T-helper 1 cell treated with Interleukin-12 subunit alpha and Interleukin-12 subunit beta and Interleukin-4 antibody, amounts not matched to agents 30 ng/mL and 1 ng/mL, for 36 hours (primary cell): ENCODE results near the gene NPAT. TPM values are rescaled to one million over a fixed set of nuclear protein-coding genes. Genes with fewer than 3 reads are reported as not detected.

Experiments
- intact Hi-C: fragments of 100-400 bp; cut with micrococcal nuclease; formaldehyde crosslinking; loops from one replicate; pipeline ENCODE4 v1.15.1; 2024
- total RNA-seq: library from RNA; stranded (reverse); gene quantifications from 2 replicates; pipeline ENCODE4 v1.2.3, GENCODE V29; 2022

NPAT gene
- total RNA-seq: 33.1 and 35.3 TPM in 2 replicates

DNA sequence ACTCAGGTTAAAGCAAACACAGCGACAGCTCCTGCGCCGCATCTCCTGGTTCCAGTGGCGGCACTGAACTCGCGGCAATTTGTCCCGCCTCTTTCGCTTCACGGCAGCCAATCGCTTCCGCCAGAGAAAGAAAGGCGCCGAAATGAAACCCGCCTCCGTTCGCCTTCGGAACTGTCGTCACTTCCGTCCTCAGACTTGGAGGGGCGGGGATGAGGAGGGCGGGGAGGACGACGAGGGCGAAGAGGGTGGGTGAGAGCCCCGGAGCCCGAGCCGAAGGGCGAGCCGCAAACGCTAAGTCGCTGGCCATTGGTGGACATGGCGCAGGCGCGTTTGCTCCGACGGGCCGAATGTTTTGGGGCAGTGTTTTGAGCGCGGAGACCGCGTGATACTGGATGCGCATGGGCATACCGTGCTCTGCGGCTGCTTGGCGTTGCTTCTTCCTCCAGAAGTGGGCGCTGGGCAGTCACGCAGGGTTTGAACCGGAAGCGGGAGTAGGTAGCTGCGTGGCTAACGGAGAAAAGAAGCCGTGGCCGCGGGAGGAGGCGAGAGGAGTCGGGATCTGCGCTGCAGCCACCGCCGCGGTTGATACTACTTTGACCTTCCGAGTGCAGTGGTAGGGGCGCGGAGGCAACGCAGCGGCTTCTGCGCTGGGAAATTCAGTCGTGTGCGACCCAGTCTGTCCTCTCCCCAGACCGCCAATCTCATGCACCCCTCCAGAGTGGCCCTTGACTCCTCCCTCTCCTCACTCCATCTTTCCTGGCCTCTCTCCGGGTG lies at the start of gene NPAT, which contains the start of gene ATM:
Gene NPAT (minus strand): TSS at position 65 of the 774 bp plus-strand sequence. CDS start 102 bp downstream, outside the sequence.
Gene ATM (plus strand): TSS at position 494 of the 774 bp plus-strand sequence. CDS start 4,558 bp downstream, outside the sequence.
- intact Hi-C loops: loop anchor here (1.0 to 10.0 kb wide), 15 partner anchors 22 to 765 kb away; partner anchors contain the start of genes ACAT1, ALKBH8, C11orf65 and CWF19L2

DNA sequence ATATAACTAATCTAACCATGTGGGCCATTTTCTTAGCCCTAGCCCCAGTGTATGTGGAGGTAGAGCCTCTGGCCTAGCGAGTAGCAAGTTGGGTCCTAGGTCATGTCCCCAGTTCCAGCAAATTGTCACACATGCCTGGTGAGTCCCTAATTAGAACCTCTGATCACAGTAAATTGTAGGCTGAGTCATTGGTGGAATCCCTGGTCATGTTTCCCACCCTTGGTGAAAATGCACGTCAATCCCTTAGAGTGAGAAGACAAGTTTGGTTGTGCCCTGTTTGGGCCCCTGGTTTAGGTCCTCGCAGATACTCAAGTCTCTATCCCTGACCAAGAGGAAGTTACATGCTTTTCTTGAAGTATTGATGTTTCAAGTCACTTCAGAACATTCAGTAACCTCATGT lies 47.1 kb upstream of the NPAT start:
- intact Hi-C loops: no loop called here

DNA sequence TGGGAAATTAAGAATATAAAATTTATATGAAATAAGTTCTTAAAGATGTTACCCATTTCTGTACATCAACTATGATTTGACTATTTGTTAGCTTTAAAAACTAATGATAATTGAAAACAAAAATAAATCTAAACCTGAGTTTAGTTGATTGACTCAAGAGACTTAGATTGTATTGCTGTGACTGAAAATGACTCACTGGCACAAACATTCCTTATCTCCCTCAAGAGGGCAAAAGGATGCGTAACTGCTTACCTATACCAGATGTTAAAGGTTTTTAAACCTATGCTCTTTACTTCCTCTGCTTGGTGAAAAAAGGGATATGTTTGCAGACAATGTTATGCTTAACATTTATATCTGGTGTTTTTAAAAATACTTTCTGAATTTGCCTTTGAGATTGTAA lies 30.7 kb upstream of the NPAT start:
- intact Hi-C loops: no loop called here

DNA sequence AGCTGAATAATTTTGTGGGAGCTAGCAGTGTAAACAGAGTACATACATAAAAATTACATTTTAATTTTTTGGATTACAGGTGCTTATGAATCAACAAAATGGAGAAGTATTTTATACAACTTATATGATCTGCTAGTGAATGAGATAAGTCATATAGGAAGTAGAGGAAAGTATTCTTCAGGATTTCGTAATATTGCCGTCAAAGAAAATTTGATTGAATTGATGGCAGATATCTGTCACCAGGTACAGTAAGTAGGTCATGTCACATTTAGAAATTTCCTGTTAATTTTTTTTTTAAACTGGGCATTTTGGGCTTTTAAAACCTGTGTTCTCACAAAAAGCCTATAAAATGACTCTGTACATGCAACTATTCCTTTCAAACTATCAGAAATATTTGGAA lies 24.4 kb upstream of the NPAT start:
- intact Hi-C loops: no loop called here

DNA sequence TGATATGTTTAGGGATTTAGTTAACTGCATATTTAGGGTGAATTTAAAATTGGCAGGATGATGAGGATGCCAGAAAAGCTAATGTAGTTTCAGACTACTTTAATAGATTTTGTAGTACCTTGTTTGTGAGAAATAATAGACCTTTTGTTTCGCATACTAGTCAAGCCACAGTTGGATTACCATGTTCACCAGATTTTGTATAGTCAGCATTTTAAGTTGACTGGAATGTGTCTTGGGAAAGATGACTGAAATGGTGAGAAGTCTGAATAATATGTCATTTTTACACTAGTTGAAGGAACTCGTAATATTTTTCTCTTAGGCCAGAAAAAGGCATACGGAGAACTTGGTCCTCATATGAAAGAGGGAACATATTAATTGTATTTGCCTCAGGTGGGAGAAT lies 23.9 kb upstream of the NPAT start:
- intact Hi-C loops: no loop called here

DNA sequence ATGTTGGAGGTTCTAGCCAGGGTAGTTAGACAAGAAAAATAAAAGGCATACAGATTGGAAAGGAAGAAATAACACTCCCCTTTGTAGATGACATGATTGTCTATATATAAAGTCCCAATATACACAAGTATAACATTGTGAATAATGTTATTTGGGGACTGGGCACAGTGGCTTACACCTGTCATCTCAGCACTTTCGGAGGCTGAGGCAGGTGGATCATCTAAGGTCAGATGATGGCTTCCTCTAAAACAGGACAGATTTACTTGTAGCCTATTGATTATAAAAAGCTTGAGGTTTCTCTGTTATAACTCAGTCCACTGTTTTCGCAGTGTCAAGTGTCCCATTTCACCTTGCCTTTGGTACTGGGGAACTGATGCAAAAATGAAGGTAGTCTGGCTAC lies 20.0 kb upstream of the NPAT start:
- intact Hi-C loops: loop anchor here (2.0 kb wide), 1 partner anchor 90 kb away; no protein-coding TSS in a partner anchor

DNA sequence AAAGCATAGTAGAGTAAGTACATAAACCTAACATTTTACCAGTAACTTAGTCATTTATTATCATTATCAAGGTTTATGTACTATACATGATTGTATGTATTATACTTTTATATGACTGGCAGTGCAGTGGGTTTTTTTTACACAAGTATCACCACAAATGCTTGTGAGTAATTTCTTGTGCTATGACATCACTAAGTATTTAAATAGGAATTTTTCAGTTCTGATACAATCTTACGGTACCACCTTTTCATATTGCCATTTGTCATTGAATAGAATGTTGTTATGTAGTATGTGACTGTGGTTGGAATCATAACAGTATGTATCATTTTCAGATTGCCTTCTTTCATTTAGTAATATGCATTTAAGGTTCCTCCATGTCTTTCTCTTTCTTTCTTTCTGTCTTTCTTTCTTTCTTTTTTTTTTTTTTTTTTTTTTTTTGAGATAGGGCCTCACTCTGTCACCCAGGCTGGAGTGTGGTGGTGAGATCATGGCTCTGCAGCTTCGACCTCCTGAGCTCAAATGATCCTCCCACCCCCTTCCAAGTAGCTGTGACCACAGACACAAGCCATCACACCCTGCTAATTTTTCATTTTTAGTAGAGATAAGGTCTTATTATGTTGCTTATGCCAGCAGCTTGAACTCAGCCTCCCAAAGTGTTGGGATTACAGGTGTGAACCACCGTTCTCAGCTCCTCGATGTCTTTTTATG lies 19.0 kb upstream of the NPAT start:
- intact Hi-C loops: loop anchor here (2.0 kb wide), 1 partner anchor 91 kb away; no protein-coding TSS in a partner anchor

DNA sequence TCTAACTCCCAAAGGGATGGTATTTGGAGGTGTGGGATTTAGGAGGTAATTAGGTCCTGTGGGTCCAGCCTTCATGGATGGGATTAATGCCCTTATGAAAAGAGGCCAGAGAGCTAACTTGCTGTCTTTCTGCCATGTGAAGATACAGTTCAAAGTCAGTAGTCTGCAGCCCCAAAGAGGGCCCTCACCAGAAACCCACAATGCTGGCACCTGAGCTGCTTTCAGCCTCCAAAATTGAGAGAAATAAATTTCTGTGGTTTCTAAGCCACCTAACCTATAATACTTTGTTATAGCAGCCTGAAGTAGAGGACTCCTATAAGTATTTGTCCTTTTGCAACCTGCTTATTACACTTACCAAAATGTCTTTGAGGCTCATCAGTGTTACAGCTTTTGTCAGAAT lies 16.6 kb upstream of the NPAT start:
- intact Hi-C loops: loop anchor here (5.0 kb wide), 4 partner anchors 258 to 782 kb away; partner anchors contain the start of genes CWF19L2, EXPH5, POGLUT3 and SLC35F2

DNA sequence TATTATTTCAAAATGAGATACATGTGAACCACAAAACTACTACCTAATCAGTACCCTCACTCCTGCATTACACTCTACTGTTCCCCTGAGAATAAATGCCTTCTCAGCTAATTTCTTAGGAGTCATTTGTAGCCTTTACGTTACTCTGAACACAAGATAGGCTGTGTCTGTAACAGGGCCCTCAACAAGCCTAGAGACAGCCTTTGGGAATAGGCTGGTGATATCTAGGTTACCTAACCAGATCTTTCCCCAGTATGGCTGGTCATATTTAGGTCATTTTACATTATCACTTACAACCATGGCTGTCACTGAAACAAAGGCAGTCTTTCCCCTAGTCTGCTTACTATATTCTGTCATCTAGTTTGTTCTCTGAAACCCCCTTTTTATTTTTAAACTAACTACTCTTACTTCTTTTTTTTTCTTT lies 14.6 kb upstream of the NPAT start:
- intact Hi-C loops: loop anchor here (5.0 kb wide), 4 partner anchors 260 to 780 kb away; partner anchors contain the start of genes CWF19L2, EXPH5, POGLUT3 and SLC35F2

DNA sequence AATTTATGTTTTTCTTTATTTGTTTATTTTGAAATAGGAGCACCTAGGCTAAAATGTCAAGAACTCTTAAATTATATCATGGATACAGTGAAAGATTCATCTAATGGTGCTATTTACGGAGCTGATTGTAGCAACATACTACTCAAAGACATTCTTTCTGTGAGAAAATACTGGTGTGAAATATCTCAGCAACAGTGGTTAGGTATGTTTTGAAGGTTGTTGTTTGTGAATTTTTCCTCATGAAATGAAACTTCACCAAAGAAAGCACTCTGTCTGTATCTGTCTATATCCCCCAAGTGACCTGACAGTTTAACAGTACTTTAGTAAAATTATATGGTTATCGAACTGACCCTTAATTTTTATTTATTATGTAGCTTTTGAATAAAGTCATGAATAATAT lies 13.2 kb upstream of the NPAT start:
- intact Hi-C loops: loop anchor here (1.0 to 5.0 kb wide), 10 partner anchors 10 to 778 kb away; partner anchors contain the start of genes ACAT1, C11orf65, CWF19L2 and EXPH5

DNA sequence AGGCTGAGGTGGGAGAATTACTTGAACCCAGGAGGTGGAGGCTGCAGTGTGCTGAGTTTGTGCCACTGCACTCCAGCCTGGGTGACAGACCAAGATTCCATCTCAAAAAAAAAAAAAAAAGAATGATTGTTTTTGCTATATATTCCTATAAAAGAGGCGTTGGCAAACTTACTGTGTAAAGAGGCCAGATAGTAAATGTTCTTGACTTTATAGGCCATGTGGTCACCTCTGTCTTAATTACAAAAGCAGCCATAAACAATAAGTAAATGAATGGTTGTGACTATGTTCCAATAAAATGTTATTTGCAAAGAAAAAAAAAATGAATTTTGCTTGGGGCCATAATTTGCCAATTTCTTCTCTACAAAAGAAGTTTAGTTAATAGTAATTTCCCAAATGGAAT lies 12.8 kb upstream of the NPAT start:
- intact Hi-C loops: loop anchor here (5.0 kb wide), 4 partner anchors 262 to 778 kb away; partner anchors contain the start of genes CWF19L2, EXPH5, POGLUT3 and SLC35F2

DNA sequence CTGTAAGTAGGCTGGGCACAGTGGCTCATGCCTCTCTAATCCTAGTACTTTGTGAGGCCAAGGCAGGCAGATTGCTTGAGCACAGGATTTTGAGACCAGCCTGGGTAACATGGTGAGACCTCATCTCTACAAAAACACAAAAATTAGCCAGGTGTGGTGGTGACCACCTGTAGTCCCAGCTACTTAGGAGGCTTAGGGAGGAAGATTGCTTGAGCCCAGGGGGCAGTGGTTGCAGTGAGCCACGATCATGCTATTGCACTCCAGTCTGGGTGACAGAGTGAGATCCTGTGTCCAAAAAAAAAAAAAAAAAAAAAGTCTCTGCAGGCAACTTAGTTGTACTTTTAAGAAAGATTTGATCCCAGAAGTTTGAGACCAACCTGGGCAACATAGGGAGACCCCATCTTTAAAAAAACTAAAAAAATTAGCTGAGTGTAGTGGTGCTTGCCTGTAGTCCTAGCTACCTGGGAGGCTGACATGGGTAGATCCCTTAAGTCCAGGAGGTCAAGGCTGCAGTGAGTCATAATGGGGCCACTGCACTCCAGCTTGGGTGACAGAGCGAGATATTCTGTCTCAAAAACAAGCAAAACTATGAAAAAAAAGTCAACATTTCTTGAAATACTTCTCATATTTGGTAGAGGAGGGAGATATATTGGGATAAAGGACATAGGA lies 11.0 kb upstream of the NPAT start:
- intact Hi-C loops: no loop called here

DNA sequence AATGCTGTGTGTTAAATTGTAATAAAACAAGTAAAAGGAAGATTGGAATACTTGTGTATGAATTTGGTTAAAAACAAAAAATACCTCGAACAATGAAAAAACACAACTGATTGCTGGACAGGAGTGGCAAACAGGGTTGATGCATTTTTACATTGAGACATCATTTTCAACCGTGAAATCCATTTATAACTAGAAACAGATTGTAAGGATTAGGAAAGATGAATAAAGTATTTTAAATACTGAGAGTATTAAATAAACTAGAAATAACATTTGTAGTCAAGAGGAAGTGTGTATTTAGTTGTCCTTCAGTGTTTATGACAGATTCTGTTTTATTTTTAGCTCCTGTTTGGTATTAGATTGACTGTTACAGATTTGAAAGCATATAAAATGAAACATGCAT lies 5.8 kb upstream of the NPAT start:
- intact Hi-C loops: loop anchor here (10.0 kb wide), 1 partner anchor 507 kb away; no protein-coding TSS in a partner anchor

DNA sequence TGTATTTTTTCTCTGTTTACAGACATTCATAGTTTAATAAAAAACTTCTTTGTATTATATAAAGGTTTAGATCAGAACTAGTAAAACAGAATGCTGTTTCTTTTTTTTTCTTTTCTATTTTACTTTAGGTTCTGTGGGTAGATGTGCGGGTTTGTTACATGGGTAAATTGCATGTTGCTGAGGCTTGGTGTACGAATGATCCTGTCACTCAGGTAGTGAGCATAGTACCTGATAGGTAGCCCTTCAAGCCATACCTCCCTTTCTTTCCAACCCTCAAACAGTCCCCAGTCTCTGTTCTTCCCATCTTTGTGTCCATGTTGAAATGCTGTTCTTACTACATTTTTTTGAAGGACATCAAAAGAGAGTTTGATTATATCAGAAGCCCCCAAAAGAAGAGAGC lies 3.6 kb upstream of the NPAT start:
- intact Hi-C loops: loop anchor here (10.0 kb wide), 1 partner anchor 509 kb away; no protein-coding TSS in a partner anchor

DNA sequence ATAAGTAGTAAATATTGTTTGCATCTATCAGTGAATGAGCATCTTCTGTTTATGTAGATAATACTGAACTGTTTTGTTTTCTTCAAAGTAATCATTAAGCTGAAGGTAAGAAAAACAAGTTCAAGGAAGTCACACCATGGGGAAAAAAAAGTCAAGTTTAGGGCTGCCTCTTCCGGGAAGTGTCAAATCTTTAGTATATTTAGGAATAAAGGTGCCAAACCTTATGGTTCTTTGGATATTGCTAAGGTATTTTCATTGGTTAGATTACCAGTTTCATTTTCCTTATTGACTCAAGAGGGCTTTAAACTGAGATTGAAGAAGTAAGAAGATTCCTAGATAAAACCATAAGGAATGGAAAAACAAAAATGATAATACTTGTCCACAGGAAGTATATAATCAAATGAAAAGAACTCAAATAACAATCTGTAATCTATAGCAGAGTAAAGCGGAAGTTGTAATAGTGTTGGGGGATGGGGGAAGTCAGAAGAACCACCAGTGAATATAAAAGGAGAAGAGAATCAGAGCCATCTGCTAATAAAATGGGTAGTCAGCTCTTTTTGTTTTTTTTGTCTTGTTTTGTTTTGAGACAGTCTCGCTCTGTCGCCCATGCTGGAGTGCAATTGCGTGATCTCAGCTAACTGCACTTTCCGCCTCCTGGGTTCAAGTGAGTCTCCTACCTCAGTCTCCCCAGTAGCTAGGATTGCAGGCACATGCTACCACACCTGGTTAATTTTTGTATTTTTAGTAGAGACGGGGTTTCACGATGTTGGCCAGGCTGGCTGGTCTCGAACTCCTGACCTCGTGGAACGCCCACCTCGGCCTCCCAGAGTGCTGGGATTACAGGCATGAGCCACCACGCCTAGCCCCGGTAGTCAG lies 2.7 kb upstream of the NPAT start:
- intact Hi-C loops: loop anchor here (1.0 to 10.0 kb wide), 7 partner anchors 11 to 627 kb away; partner anchors contain the start of genes RAB39A and SLC35F2

DNA sequence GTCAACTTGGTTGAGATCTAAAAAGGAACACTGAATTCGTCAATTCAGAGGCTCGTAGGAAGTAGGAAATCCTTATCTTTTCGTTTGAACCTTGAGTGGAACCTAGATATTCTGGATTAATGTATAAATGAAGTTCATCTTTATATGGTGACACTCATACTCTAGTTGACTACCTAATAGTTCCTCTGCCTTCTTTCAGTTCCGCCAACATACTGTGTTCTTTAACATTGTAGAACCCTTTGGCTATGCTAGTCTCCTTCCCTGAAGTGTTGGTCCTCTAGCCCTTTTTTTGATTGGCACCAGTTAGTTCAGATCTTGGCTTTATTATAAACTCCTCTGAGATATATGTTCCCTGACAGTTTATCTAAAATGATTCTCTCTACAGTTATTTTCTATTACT lies 1.9 kb upstream of the NPAT start:
- intact Hi-C loops: loop anchor here (2.0 to 10.0 kb wide), 6 partner anchors 54 to 628 kb away; partner anchors contain the start of genes RAB39A and SLC35F2

DNA sequence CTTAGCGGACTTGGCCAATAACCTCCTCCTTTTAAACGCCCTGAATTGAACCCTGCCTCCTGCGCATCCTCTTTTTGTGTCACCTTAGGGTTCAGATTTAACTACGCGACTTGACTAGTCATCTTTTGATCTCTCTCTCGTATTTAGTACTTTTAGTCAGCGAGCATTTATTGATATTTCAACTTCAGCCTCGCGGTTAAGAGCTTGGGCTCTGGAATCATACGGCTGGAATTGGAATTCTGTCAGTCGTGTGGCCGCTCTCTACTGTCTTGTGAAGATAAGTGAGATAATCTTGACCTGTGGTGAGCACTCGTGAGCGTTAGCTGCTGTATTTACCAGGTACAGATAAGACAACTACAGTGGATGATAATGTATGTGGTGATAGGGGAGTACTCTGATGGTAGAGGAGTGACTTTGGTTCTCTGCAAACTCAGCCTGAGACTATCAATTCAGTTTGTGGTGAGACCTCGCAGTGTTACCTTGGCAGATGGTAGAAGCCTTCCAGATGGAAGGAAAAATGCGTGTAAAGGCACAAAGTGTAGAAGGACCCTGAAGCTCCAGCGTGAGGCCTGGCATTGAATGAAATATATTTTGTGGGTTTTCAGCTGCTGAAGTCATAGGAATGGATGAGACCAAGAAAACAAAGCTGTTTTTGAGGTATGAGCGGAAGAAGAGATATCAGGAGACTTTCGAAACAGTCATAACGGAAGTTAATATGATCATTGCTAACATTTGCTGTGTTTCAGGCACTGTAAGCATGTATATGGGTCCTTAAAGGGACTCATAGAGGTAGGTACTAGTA lies 1.1 kb upstream of the NPAT start:
- intact Hi-C loops: loop anchor here (1.0 to 10.0 kb wide), 7 partner anchors 55 to 658 kb away; partner anchors contain the start of genes ALKBH8, RAB39A and SLC35F2

DNA sequence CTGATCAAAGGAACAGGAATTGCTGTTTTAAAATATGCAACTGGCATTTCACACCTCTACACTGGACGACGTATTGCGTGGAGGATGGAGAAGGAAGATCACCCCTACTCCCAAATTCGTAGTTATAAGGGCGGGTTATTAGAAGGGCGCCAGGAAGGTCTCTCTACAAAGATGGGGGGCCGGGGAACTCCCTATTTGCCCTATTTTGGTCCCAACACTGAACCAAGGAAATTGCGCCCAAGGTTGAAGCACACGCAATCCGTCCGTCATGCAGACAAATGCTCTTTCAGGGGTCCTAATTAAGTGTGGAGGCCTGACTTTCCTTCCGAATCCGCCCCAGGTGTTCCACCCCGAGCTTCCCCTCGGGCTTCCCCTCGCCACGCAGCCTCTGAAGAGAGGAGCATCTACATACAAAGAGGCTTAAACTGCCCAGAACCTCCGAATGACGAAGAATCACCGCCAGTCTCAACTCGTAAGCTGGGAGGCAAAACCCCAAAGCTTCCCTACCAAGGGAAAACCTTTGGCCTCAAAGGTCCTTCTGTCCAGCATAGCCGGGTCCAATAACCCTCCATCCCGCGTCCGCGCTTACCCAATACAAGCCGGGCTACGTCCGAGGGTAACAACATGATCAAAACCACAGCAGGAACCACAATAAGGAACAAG lies 396 bp downstream of the NPAT start:
- intact Hi-C loops: loop anchor here (1.0 to 10.0 kb wide), 16 partner anchors 22 to 765 kb away; partner anchors contain the start of genes ACAT1, C11orf65, CUL5 and CWF19L2
